ENCODE data around the gene MORN4.
"Not testable (repeated sequence)": the region's sequence is repeated elsewhere in the genome, so short reads cannot be mapped to it uniquely, and the experiment has no call there.

MORN4 gene

DNA sequence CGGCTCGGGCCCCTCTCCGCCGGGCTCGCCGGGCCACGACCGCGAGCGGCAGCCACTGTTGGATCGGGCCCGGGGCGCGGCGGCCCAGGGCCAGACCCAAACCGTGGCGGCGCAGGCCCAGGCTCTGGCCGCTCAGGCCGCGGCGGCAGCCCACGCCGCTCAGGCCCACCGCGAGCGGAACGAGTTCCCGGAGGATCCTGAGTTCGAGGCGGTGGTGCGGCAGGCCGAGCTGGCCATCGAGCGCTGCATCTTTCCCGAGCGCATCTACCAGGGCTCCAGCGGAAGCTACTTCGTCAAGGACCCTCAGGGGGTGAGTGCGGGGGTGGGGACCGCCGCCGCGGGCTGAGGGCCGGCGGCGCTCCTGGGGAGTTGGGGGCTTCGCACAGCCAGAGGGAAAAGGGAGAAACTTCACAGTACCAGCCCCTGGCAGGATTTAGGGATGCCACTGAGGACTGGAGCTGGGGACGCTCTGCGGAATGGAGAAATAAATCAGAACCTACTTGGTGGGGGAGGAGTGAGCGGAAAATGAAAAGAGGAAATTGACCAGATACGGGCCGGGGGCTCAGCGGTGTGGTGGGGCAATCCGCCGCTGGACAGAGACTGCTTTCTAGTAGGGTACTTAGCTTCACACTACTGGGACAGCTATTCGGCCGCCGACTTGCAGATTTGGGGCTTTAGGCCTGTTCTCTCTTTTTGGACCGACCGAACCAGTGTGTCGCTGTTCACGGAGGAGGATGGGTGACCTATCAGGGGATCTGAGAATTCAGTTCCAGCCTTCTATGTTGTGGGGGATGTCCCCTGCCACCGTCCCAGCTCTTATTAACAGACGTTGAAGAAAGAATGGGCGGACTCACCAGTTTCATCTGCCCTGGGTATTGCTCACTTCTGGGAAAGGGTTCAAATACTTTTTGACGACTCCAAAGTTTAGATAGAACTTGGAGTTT, 7.8 kb upstream of the MORN4 start:
- no peak for DNase-seq

DNA sequence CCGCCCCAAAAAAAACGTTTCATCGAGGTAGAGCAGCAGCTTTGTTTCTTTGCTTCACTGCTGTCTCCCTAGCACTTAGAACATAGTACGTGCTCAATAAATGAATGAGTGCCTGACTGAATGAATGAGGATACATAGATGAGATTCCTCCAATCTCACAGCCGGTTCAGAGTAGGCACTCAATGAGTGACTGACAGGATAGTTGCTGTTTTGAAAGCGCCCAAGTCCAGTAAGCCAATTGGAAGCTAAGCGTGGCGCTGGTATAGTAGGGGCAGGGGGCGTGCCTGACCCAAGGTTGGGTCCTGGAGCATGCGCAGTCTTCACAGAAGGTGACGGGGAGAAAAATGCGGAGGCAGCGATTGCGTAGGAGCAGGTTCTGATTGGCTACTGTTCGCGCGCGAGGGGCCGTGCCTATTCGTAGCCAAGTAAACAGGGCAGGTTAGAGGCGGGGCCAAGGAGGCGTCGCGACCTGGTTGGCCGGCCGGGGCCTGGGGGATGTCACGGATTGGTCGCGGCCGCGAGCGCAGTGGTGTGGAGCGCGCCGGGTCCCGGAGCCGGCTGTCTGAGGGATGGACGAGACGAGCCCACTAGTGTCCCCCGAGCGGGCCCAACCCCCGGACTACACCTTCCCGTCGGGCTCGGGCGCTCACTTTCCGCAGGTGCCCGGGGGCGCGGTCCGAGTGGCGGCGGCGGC, 7.0 kb upstream of the MORN4 start, which contains the start of gene PI4K2A:
Gene PI4K2A (plus strand): TSS at position 498 of the 694 bp plus-strand sequence. CDS start 72 bp downstream, at position 570.
- peak; percentile 98 for DNase-seq

DNA sequence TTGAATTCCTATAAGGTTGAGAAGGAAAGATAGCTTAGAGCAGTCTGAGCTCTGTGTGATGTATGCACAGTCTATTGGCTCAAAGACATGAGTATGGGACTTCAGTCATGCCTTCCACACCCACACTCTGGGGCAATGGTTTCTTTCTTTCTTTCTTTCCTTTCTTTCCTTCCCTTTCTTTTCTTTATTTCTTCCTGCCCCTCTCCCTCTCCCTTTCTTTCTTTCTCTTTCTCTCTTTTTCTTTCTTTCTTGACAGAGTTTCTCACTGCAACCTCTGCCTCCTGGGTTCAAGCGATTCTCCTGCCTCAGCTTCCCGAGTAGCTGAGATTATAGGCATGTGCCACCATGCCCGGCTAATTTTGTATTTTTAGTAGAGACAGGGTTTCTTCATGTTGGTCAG, 5.8 kb upstream of the MORN4 start:
- not testable (repeated sequence) for DNase-seq

DNA sequence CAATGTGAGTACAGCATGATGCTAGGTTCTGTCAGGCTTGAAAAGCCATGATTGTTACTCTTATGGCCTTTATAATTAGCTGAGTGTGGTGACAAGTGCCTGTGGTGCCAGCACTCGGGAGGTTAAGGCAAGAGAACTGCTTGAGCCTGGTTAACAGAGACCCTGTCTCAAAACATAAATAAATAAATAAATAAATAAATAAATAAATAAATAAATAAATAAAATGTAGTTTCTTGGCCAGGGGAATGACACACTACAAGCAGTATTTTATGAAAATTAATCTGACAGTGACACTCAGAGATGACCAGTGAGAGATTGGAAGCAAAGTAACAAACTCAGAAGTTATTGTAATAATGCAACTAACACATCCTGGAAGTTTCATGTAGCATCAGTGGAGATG, 2.3 kb upstream of the MORN4 start:
- DNase-seq: no peak

DNA sequence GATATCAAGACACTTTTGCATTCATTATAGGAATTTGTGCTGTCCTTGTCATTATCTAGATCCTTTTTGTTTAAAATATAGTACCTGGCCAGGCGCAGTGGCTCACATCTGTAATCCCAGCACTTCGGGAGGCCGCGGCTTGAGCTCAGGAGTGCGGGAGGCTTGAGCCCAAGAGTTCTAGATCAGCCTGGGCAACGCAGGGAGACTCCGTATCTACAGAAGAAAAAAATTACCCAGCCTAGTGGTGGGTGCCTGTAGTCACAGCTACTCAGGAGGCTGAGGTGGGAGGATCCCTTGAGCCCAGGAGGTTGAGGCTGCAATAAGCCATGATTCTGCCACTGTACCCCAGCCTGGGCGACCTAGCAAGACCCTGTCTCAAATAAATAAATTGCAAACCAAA, 621 bp upstream of the MORN4 start:
- no peak for DNase-seq

DNA sequence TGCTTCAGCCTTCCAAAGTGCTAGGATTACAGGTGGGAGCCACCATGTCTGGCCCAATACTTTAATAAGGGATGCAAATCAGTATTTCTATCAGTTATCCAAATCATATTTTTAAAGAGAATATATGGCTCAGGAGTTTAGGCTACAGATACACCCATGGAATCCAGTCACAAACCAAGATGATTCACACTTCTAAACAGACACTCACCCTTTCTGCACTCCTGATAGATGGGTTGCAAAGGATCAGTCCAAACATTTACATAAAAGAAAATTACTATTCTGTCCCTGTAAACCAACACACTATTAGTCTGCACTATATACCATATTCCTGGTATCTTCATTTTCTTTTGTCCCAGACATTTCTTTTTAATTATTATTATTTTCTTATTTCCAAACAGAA, 2.2 kb downstream of the MORN4 start:
- DNase-seq: no peak

DNA sequence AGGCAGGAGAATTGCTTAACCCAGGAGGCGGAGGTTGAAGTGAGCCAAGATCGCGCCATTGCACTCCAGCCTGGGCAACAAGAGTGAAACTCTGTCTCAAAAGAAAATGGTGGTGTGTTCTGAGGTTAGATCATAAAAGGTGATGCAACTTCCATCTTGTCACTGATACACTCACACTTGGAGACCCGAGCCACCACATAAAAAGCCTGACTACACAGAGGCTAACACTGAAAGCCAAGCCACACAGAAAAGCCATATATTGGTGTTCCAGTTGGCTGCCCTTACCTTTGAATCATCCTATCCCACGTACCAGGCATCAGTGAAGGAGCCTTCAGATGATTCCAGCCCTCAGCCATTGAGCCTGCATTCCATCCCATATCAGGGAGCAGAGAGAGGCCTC, 4.0 kb downstream of the MORN4 start:
- DNase-seq: no peak

DNA sequence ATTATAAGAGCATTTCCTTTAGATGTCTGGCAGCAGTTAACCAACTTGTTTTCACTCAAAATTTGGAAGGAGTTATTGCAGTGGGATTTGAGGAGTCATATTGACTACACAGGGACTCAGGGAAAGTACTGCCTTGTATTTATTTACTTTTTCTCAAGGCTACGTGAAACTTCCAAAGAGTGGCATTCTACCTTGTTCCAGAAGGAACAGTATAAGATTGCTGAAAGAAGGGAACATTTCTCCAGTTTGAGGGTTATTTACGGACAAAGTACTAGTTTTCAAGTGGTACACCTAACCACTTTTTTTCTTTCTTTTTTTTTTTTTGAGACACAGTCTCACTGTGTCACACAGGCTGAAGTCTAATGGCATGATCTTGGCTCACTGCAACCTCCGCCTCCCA, 5.1 kb downstream of the MORN4 start:
- DNase-seq: no peak

DNA sequence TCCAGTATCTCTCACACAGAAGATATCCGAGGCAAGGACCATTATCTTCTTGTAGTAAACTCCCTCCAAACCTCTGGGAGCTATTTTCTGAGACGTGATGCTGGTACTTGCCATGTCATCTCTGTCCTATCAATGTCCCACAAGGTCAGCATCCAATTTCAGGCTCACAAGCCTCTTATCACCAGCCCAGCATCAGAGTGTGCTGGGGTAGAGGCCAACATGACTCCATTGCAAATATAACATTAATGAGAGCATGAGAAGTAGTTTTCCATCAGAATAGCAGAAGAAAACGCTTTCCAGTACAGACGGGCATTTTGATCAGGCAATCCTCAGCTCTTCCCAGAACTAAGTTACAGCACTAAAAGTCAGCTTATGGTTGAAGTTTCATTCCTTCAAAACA, 5.6 kb downstream of the MORN4 start:
- DNase-seq: no peak

DNA sequence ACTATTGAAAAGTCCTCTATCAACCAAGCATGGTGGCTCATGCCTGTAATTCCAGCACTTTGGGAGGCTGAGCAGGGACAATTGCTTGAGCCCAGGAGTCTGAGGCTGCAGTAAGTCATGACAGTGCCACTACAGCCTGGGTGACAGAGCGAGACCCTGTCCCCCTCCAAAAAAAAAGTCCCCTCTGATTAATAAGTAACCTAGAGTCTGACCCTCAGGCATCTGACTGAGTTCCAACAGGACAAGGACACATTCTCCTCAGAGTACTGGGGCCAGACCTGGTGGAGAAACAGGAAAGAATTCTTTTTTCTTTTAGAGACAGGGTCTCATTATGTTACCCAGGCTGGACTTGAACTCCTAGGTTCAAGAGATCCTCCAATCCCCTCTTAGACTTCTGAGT, 10.0 kb downstream of the MORN4 start:
- no peak for DNase-seq

DNA sequence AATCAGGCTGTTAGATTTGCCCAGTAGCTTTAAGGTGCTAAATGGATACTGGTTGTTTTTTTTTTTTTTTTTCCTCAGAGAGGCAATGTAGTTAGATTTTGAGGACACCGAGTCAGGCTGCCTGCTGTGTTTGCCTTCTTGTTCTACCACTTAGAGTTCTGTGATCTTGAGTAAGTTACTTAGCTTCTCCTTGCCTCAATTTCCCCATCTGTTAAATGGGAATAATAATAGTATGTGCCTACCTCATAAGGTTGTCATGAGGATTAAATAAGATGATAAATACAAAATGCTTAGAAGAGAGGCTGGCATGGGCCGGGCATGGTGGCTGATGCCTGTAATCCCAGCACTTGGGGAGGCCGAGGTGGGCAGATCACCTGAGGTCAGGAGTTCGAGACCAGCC, 14.6 kb downstream of the MORN4 start:
- DNase-seq: no peak

DNA sequence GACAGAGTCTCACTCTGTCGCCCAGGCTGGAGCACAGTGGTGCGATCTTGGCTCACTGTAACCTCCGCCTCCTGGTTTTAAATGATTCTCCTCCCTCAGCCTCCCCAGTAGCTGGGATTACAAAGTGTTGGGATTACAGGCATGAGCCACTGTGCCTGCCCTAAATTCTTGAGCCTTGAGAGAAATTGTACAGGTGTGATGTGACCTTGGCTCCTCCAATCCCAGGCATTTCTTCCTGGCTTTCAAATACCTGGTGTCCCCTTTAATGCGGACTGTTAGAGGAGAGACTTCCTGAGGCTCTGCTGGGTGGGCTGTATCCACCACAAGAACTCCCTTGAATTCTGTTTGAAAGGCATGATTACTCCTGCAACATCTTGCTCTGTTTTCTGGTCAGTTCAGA, 15.0 kb downstream of the MORN4 start:
- DNase-seq: no peak

DNA sequence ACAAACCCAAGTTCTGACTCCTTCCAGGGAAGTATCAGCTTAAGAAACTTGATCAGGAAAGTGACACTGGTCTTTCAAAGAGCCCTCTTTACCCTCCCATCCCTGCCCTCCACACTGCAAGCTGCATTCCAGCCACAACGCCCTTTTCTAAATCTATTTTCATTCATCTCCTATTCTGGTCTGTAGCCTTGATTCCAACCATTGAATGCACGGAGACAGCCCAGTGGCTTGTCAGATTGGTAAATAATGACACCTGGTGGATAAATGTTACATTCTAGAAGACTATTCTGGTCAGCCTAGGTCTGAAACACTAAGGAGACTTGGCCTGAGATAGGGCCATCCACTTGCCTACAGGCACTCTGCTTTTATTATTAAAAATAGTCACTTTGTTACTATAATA, 20.9 kb downstream of the MORN4 start:
- no peak for DNase-seq

DNA sequence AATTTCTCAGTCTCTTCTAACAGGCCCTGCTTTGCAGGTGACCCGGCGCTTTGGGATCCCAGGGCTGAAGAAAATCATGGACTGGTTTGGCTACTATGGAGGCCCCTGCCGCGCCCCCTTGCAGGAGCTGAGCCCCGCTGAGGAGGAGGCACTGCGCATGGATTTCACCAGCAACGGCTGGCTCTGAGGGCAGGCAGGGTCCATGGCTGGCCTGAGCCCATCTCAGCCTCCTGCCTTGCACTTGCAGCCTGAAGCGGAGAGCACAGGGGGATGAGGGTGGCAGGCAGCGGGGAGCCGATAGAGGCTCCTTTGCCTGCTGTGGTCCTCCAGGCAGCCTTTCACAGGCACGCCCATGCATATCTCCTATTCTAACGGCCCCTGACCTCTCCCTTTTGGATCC, 21.8 kb downstream of the MORN4 start:
- no peak for DNase-seq

DNA sequence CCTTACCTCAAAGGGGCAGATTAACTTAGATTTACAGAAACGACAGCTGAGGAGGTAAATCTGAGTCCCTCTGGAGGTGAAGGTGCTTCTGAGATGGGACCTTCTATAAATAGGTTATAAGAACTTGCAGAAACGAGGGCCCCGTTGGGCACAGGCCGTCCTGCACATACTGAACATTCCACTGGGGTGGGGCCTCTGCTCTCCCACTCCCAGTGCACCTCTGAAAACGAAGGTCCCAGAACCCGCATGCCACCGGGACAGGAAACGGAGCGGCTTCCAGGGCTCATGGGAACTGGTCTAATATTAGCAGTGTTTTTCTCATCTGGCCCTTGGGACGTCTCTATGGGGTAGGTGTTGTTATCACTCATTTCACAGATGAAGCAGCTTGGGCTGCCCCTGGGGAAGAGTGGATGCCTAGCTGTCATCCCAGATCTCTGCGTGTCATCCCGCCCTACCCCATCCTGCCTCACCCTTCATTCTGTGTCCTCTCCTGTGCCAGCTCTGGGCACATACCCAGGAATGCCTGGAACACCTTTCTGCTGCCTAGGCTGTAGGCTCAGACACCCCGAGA, 24.2 kb downstream of the MORN4 start:
- no peak for DNase-seq

DNA sequence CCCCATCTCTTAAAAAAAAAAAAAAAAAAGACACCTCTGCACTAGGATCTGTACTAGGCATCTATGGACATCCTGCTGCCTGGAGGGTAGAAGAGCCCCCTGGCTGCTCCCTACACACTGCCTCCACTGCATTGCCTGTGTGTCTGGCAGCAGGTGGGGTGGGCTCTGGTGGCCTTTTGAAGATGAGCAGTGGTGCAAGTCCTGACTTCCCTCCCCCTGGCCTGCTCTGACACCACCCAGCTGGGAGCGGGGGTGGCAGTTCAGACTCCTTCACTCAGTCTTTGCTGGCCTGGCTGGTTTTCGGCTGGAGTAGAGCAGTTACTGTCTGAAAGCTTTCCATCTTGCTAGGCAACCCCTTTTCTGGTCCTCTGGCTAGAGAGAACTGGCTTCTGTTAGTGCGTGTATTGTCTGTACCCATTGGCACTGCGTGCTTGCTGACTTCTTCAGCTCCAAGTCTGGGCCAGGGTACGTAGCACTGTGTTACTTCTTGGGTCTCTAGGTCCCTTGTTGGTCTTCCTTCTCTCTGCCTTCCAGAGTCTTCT, 26.1 kb downstream of the MORN4 start:
- DNase-seq: no peak

DNA sequence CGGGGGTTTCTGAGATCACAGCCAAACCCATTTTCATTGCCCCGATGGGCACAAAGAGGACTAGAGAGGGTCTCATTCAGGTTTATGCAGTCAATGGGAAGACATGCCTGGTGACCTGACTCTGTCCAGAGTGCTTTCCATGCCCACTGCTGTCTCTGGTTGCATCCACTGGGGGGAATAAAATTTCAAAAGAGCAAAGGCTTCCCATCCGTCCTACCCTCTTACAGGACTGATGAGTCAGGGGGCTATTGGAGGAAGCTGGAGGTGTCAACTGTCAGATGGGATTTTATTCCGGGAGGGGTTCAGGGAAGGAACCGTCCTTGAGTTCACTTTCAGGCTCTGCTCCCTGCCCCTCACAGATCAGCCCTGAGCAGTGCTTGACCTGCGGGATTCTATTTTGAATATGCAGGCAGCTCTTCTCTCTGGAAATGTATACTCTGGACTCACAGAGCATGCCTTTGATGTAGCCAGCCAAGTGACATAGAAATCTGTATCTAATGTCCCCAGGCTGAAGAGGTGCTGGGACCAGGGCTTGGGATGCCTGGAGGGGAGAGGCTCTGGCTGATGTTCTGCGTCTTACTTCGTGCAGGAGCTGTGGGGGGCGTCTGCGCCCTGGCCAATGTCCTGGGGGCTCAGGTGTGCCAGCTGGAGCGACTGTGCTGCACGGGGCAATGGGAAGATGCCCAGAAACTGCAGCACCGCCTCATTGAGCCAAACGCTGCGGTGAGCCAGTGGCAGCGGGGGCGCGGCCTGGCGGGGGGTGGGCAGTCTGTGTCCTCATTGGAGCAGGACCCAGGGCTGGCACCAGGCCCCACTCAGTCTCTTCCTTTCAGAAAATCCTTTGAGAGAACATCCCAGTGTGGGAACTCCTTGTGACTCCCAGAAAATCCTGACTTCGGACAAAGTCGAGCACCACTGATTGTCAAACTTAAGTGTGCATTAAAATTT, 31.8 kb downstream of the MORN4 start:
- no peak for DNase-seq

DNA sequence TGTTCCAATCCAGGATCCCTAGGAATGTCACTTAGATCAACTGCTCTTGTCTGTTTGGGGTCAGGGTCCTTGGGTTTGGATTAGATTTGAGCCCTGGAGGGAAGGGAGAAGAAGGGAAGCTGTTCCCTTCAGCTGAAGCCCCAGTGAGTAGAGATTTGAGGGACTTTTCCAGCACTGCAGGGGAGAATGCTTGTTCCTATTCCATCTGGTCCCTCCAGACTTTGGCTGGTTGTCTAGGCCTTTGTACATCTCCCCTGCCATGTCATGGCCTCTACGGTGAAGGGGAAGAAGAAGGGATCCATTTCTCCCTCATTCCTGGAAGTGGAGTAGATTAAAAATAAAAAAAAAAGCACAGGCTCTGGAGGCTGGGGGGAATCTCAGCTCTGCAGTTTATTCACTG, 32.7 kb downstream of the MORN4 start:
- DNase-seq: no peak

DNA sequence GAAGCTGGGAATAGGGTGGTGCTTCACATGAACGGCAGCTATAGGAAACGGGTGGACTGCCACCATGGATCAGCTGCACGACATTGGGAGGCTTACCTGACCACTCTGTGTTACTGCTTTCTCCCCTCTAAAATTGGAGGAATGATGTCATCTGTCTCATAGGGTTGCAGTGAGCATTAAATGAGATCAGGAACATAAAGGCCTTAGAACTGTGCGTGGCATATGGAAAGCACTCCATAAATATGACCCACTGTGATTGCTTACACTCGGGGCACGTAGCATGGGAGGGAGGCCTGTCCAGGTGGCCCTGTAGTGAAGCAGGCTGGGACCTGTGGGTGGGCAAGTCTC, 34.1 kb downstream of the MORN4 start:
- DNase-seq: no peak

DNA sequence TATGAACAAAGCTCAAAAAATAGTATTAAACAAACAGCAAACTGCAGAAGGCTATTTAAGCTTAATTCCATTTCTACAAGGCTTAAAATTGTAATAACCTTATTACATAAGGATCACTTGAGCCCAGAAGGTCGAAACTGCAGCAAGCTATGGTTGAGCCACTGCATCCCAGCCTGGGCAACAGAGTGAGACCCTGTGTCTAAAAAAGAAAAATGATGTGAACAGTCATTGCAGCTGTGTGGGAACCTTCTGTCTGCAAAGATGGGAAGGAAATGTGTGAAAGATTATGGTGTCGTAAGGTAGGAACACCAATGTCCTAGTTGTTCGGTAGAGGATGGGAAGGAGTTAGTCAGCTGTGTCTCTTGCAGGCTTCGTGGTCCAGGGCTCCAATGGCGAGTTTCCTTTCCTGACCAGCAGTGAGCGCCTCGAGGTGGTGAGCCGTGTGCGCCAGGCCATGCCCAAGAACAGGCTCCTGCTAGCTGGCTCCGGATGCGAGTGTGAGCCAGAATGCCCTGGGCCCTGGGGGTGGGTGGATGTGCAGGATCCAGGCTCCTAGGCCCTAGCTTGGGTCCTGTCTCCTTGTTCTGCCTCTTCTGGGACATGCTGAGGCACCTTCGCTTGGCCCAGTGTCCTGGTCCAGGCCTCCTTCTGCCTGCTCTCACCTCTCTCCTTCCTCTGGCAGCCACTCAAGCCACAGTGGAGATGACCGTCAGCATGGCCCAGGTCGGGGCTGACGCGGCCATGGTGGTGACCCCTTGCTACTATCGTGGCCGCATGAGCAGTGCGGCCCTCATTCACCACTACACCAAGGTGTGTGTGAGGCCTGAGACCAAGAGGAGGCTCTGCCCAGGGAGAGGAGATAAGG, 34.7 kb downstream of the MORN4 start:
- no peak for DNase-seq

DNA sequence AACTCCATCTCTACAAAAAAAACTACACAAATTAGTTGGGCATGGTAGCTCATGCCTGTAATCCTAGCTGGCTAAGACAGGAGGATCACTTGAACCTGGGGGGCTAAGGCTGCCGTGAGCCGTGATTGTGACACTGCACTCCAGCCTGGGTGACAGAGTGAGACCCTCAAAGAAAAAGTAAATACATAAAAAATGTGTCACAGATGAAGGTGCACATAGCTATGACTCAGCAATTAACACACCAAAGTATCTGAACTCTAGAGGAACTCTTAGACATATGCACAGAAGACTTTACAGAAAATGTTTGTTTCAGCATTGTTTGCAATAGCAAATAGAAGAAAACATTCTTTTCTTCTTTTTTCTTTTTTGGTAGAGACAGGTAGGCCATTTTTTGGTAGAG, 35.5 kb downstream of the MORN4 start:
- no peak for DNase-seq

All from effector CD4-positive, alpha-beta T cell (primary cell).